ENCODE measurements around the gene RAD23A. TPM values are rescaled to one million over a fixed set of nuclear protein-coding genes. Genes with fewer than 3 reads are reported as not detected.

The RAD23A gene
- total RNA-seq, 1 donor from 2014 or later, result 65.6 TPM

Other genes starting within 250 kb of the RAD23A start
- gene FBXW9, start 249.2 kb upstream of the RAD23A start, total RNA-seq, result 11.1 TPM
- 36.0 TPM for gene TNPO2, start 221.9 kb upstream of the RAD23A start, total RNA-seq
- 122 TPM for gene TRIR, start 211.2 kb upstream of the RAD23A start, total RNA-seq
- gene GET3, start 208.4 kb upstream of the RAD23A start, total RNA-seq, result 60.9 TPM
- gene BEST2, start 194.1 kb upstream of the RAD23A start, total RNA-seq, result not detected
- gene HOOK2, start 170.3 kb upstream of the RAD23A start, total RNA-seq, result 38.2 TPM
- 267 TPM for gene JUNB, start 154.4 kb upstream of the RAD23A start, total RNA-seq
- 304 TPM for gene PRDX2, start 144.1 kb upstream of the RAD23A start, total RNA-seq
- gene THSD8, start 143.8 kb upstream of the RAD23A start, total RNA-seq, result 9.7 TPM
- 20.0 TPM for gene RNASEH2A, start 139.3 kb upstream of the RAD23A start, total RNA-seq
- not detected for gene RTBDN, start 111.3 kb upstream of the RAD23A start, total RNA-seq
- gene MAST1, start 107.3 kb upstream of the RAD23A start, total RNA-seq, result not detected
- 22.5 TPM for gene DNASE2, start 64.4 kb upstream of the RAD23A start, total RNA-seq
- gene KLF1, start 58.7 kb upstream of the RAD23A start, total RNA-seq, result not detected
- 16.1 TPM for gene GCDH, start 54.7 kb upstream of the RAD23A start, total RNA-seq
- 0.56 TPM for gene SYCE2, start 26.6 kb upstream of the RAD23A start, total RNA-seq
- 46.6 TPM for gene FARSA, start 12.2 kb upstream of the RAD23A start, total RNA-seq
- 586 TPM for gene CALR, start 7.3 kb upstream of the RAD23A start, total RNA-seq
- gene GADD45GIP1, start 11.4 kb downstream of the RAD23A start, total RNA-seq, result 20.7 TPM
- gene DAND5, start 23.7 kb downstream of the RAD23A start, total RNA-seq, result not detected
- 101 TPM for gene NFIX, start 49.6 kb downstream of the RAD23A start, total RNA-seq
- gene LYL1, start 157.0 kb downstream of the RAD23A start, total RNA-seq, result 1.4 TPM
- 23.8 TPM for gene TRMT1, start 170.9 kb downstream of the RAD23A start, total RNA-seq
- gene NACC1, start 172.4 kb downstream of the RAD23A start, total RNA-seq, result 40.0 TPM
- gene STX10, start 204.5 kb downstream of the RAD23A start, total RNA-seq, result 46.0 TPM
- gene IER2, start 204.5 kb downstream of the RAD23A start, total RNA-seq, result 97.7 TPM

Data from esophagus mucosa (tissue), 1 donor.